ENCODE data around the gene GMDS. TPM values are rescaled to one million over a fixed set of nuclear protein-coding genes. Genes with fewer than 3 reads are reported as not detected.

The GMDS gene
- total RNA-seq, 5 donors from 2014 or later (not counting 1 experiment from before 2014, with no cell fraction given): 12.9 to 21.5 (median 14.6) TPM

DNA sequence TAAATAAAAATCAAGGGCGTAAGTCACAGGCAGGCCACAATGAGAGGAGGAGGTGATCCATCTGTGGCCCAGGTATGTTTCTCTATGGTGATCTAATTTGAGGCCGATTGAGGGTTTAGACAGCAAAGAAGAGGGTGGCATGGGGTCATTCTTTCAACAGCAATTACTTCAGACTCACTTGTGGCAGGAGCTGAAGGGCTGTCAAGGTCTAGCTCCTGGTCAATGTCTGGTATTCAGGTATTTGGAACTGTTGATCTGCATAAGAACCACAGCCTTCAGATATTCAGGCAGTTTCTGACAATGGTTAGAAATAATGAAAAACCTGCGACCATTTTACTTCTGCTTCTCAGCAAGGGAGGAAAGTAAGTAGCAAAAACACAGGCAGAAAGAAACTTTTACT, 376.1 kb downstream of the GMDS start:
- DNase-seq (no peak), ATAC-seq (replicated peaks in 1 of 4) (no peak)
- H3K4me1 ChIP-seq (ENCODE audit: control insufficient read depth in 1 of 2, extremely low read depth in 1 of 2, insufficient read depth in 2 of 2, low read length in 2 of 2): no peaks in the 10 kb centered on the region
- Mint-ChIP-seq H3K4me3 (no peak overlapping the region), H3K27me3 (no peaks in the 10 kb centered on the region), H3K9me3 (no peaks in the 10 kb centered on the region), H3K36me3 (no peaks in the 10 kb centered on the region), H3K4me1 (no peaks in the 10 kb centered on the region), H3K27ac (no peak overlapping the region)
- ChIA-PET CTCF (no interaction called here), POLR2A (no interaction called here)
- no peaks in the 10 kb centered on the region for H3K27me3 ChIP-seq (replicated peaks in 1 of 2; ENCODE audit: control insufficient read depth in 2 of 2, extremely low read depth in 1 of 2, insufficient read depth in 2 of 2, low read length in 1 of 2)
- no peaks in the 10 kb centered on the region for H3K36me3 ChIP-seq (ENCODE audit: control insufficient read depth in 2 of 2, extremely low read depth in 1 of 2, insufficient read depth in 1 of 2, low read length in 1 of 2)
- no peaks in the 10 kb centered on the region for H3K9me3 ChIP-seq
- no peak overlapping the region for H3K4me3 ChIP-seq (ENCODE audit: control insufficient read depth in 1 of 2, extremely low read depth in 1 of 2, low read length in 1 of 2)
- no peak overlapping the region for H3K27ac ChIP-seq (ENCODE audit: low read length)
- WGBS (ENCODE audit: insufficient coverage): no CpG with 5 or more reads among the region's 3 CpGs

DNA sequence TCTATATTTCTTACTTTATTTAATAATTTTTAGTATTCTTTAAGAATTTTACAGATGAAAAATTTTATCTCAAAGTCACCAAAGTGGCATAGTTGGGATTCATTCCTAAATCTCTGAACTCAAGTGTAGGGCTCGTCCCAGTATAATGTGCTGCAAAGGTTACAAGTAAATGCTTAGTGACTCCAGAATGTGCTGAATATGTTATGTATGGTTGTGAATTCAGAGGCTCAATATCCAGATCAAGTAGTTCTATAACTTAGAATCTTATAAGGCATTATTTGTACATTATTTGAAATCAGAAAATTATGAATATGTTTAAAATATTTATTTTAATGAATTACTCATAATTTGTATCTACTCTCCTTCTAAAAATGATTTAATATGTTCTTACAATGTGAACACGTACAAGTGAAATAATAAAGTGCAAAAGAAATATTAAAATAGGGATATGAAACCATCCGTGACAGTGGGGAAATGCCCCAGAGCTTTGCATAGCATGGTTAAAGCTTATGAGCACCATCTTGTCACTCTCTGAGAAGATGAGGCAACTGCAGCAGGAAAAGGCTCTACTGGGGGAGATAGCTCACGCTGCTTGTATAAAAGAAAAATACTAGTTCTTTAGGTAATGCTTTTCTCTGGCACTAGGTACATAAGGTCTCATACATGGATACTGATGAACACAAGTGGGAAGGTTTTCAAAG, 376.7 kb downstream of the GMDS start:
- no peak overlapping the region for H3K4me3 Mint-ChIP-seq
- no peaks in the 10 kb centered on the region for H3K36me3 Mint-ChIP-seq
- CTCF ChIA-PET: no interaction called here
- Histone ChIP-seq H3K4me1 (ENCODE audit: control insufficient read depth in 1 of 2, extremely low read depth in 1 of 2, insufficient read depth in 2 of 2, low read length in 2 of 2) (no peaks in the 10 kb centered on the region), H3K9me3 (no peaks in the 10 kb centered on the region), H3K27me3 (replicated peaks in 1 of 2; ENCODE audit: control insufficient read depth in 2 of 2, extremely low read depth in 1 of 2, insufficient read depth in 2 of 2, low read length in 1 of 2) (no peaks in the 10 kb centered on the region), H3K36me3 (ENCODE audit: control insufficient read depth in 2 of 2, extremely low read depth in 1 of 2, insufficient read depth in 1 of 2, low read length in 1 of 2) (no peaks in the 10 kb centered on the region), H3K4me3 (ENCODE audit: control insufficient read depth in 1 of 2, extremely low read depth in 1 of 2, low read length in 1 of 2) (no peak overlapping the region), H3K27ac (ENCODE audit: low read length) (no peak overlapping the region)
- no peaks in the 10 kb centered on the region for H3K9me3 Mint-ChIP-seq
- POLR2A ChIA-PET: no interaction called here
- ATAC-seq (replicated peaks in 1 of 4): no peak
- no peaks in the 10 kb centered on the region for H3K27me3 Mint-ChIP-seq
- 92% methylated on average over 2 of the region's 4 CpGs for WGBS (ENCODE audit: insufficient coverage)
- no peaks in the 10 kb centered on the region for H3K4me1 Mint-ChIP-seq
- no peak overlapping the region for H3K27ac Mint-ChIP-seq
- DNase-seq: no peak

DNA sequence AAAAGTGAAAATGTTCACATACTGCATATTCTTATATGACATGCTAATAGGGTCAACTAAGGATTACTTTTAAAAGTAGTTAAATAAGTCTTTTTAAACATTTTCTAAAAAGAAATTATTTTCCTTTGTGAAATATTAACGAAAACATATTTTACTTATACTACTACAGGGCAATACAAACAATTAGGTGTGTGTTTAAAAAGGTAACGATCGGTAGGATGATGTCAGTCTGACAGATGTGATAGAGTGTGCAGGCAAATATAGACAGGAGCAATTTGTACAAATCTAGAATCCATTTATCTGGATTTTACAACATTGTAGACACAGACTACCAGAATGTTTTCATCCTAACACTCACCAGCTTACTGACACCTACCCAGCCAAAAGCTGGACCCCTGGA, 378.2 kb downstream of the GMDS start:
- no peaks in the 10 kb centered on the region for H3K36me3 Mint-ChIP-seq
- no peak overlapping the region for H3K27ac Mint-ChIP-seq
- no CpG with 5 or more reads among the region's 3 CpGs for WGBS (ENCODE audit: insufficient coverage)
- Histone ChIP-seq H3K9me3 (no peaks in the 10 kb centered on the region), H3K36me3 (ENCODE audit: control insufficient read depth in 2 of 2, extremely low read depth in 1 of 2, insufficient read depth in 1 of 2, low read length in 1 of 2) (no peaks in the 10 kb centered on the region), H3K4me3 (ENCODE audit: control insufficient read depth in 1 of 2, extremely low read depth in 1 of 2, low read length in 1 of 2) (no peak overlapping the region), H3K27ac (ENCODE audit: low read length) (no peak overlapping the region), H3K27me3 (replicated peaks in 1 of 2; ENCODE audit: control insufficient read depth in 2 of 2, extremely low read depth in 1 of 2, insufficient read depth in 2 of 2, low read length in 1 of 2) (no peaks in the 10 kb centered on the region), H3K4me1 (ENCODE audit: control insufficient read depth in 1 of 2, extremely low read depth in 1 of 2, insufficient read depth in 2 of 2, low read length in 2 of 2) (no peaks in the 10 kb centered on the region)
- no peaks in the 10 kb centered on the region for H3K4me1 Mint-ChIP-seq
- ChIA-PET CTCF (no interaction called here), POLR2A (no interaction called here)
- H3K9me3 Mint-ChIP-seq: no peaks in the 10 kb centered on the region
- ATAC-seq (replicated peaks in 1 of 4): no peak
- DNase-seq: no peak
- no peaks in the 10 kb centered on the region for H3K27me3 Mint-ChIP-seq
- H3K4me3 Mint-ChIP-seq: no peak overlapping the region

- Histone ChIP-seq H3K4me1 (ENCODE audit: control insufficient read depth in 1 of 2, extremely low read depth in 1 of 2, insufficient read depth in 2 of 2, low read length in 2 of 2) (no peaks in the 10 kb centered on the region), H3K27me3 (replicated peaks in 1 of 2; ENCODE audit: control insufficient read depth in 2 of 2, extremely low read depth in 1 of 2, insufficient read depth in 2 of 2, low read length in 1 of 2) (no peaks in the 10 kb centered on the region), H3K9me3 (no peaks in the 10 kb centered on the region), H3K4me3 (ENCODE audit: control insufficient read depth in 1 of 2, extremely low read depth in 1 of 2, low read length in 1 of 2) (no peak overlapping the region), H3K27ac (ENCODE audit: low read length) (no peak overlapping the region), H3K36me3 (ENCODE audit: control insufficient read depth in 2 of 2, extremely low read depth in 1 of 2, insufficient read depth in 1 of 2, low read length in 1 of 2) (no peaks in the 10 kb centered on the region)
- Mint-ChIP-seq H3K36me3 (peaks cover 5% of the 10 kb centered on the region), H3K4me3 (no peak overlapping the region), H3K27ac (no peak overlapping the region), H3K4me1 (no peaks in the 10 kb centered on the region), H3K27me3 (no peaks in the 10 kb centered on the region), H3K9me3 (no peaks in the 10 kb centered on the region)
- DNase-seq: no peak
- POLR2A ChIA-PET: no interaction called here
- WGBS (ENCODE audit: insufficient coverage): no CpG with 5 or more reads among the region's 7 CpGs
- CTCF ChIA-PET: no interaction called here
- no peak for ATAC-seq (replicated peaks in 1 of 4)
Measured at GRCh38 chr6:1865585-1865984, 379.8 kb downstream of the GMDS start.

DNA sequence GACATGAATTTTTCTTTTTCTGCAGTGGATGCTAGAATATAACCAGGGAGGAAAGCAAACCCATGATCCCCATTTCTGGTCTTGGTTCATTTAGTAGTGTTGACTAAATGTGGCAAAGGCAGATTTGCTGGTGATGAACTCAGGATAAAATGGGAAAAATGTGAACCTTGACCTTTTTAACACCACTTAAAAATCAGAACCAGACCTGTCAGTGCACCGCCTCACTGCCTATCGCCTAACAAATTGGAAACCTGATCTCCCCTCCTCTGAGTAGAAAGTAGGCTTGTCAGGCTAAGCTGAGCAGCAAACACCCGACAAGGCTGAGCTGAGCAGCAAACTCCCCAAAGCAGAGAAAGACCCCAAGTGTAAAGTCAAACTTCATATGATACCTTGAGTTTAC, 380.9 kb downstream of the GMDS start:
- ChIA-PET POLR2A (no interaction called here), CTCF (no interaction called here)
- DNase-seq (no peak), ATAC-seq (replicated peaks in 1 of 4) (no peak)
- Mint-ChIP-seq H3K27ac (no peak overlapping the region), H3K36me3 (peaks cover 5% of the 10 kb centered on the region), H3K4me1 (no peaks in the 10 kb centered on the region), H3K27me3 (no peaks in the 10 kb centered on the region), H3K4me3 (no peak overlapping the region), H3K9me3 (no peaks in the 10 kb centered on the region)
- Histone ChIP-seq H3K4me3 (ENCODE audit: control insufficient read depth in 1 of 2, extremely low read depth in 1 of 2, low read length in 1 of 2) (no peak overlapping the region), H3K9me3 (no peaks in the 10 kb centered on the region), H3K27me3 (replicated peaks in 1 of 2; ENCODE audit: control insufficient read depth in 2 of 2, extremely low read depth in 1 of 2, insufficient read depth in 2 of 2, low read length in 1 of 2) (no peaks in the 10 kb centered on the region), H3K36me3 (ENCODE audit: control insufficient read depth in 2 of 2, extremely low read depth in 1 of 2, insufficient read depth in 1 of 2, low read length in 1 of 2) (no peaks in the 10 kb centered on the region), H3K27ac (ENCODE audit: low read length) (no peak overlapping the region), H3K4me1 (ENCODE audit: control insufficient read depth in 1 of 2, extremely low read depth in 1 of 2, insufficient read depth in 2 of 2, low read length in 2 of 2) (no peaks in the 10 kb centered on the region)
- no CpG with 5 or more reads among the region's 3 CpGs for WGBS (ENCODE audit: insufficient coverage)

DNA sequence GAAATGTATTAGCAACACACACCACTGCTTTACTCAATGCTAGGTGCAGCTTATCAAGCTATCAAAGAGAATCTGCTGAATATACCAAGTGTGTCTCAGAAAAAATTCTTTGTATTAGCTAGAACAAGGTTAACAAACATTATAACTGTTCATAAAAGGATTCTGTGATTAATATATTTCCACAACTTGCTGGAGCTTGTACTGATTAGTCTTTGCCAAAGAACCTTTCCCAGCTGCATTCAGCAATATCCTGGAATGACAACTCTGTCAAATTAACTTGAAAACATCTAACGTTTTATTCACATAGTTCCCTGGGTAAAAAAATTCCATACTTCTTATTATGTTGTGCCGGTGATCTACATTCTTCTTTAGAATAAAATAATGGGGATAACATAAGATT, 383.0 kb downstream of the GMDS start:
- H3K4me1 Mint-ChIP-seq: no peaks in the 10 kb centered on the region
- H3K27ac Mint-ChIP-seq: no peak overlapping the region
- no peak overlapping the region for H3K27ac ChIP-seq (ENCODE audit: low read length)
- no peak for DNase-seq
- H3K4me3 Mint-ChIP-seq: no peak overlapping the region
- H3K36me3 Mint-ChIP-seq: peaks cover 5% of the 10 kb centered on the region
- POLR2A ChIA-PET: no interaction called here
- H3K27me3 Mint-ChIP-seq: no peaks in the 10 kb centered on the region
- no peaks in the 10 kb centered on the region for H3K27me3 ChIP-seq (replicated peaks in 1 of 2; ENCODE audit: control insufficient read depth in 2 of 2, extremely low read depth in 1 of 2, insufficient read depth in 2 of 2, low read length in 1 of 2)
- CTCF ChIA-PET: interaction anchor here in 1 of 2 donors (0.6 kb wide), 1 partner anchor 139 kb away, joined by 3 read pairs; no protein-coding TSS in a partner anchor
- ATAC-seq (replicated peaks in 1 of 4): no peak
- no peaks in the 10 kb centered on the region for H3K36me3 ChIP-seq (ENCODE audit: control insufficient read depth in 2 of 2, extremely low read depth in 1 of 2, insufficient read depth in 1 of 2, low read length in 1 of 2)
- no CpG with 5 or more reads among the region's 2 CpGs for WGBS (ENCODE audit: insufficient coverage)
- no peaks in the 10 kb centered on the region for H3K9me3 Mint-ChIP-seq
- no peaks in the 10 kb centered on the region for H3K4me1 ChIP-seq (ENCODE audit: control insufficient read depth in 1 of 2, extremely low read depth in 1 of 2, insufficient read depth in 2 of 2, low read length in 2 of 2)
- no peak overlapping the region for H3K4me3 ChIP-seq (ENCODE audit: control insufficient read depth in 1 of 2, extremely low read depth in 1 of 2, low read length in 1 of 2)
- H3K9me3 ChIP-seq: no peaks in the 10 kb centered on the region

All from T-cell (primary cell).